HG02759 (cell line): ENCODE results near the gene SPEF1.

Source experiments
- ATAC-seq: cut with Tn5 transposase; IDR thresholded peaks from one replicate; pipeline ENCODE4 v1.9.1; 2021; ENCODE audit warnings: mild to moderate bottlenecking, moderate library complexity; ENCODE audit not compliant: unreplicated experiment

Gene SPEF1

GRCh38 chr20:3733119-3733995 is 47.9 kb downstream of the SPEF1 start:
- no peak for ATAC-seq

- no peak for ATAC-seq
These were observed 48.7 kb downstream of the SPEF1 start, which contains the start of gene HSPA12B for GRCh38 chr20:3732327-3733118. TSS of gene HSPA12B (plus strand) at chr20:3732685. CDS start at chr20:3738675, 5,990 bp downstream.

GRCh38 chr20:3731944-3732326 is 49.3 kb downstream of the SPEF1 start:
- ATAC-seq: no peak

- no peak for ATAC-seq
These were observed 50.2 kb downstream of the SPEF1 start for GRCh38 chr20:3730803-3731672.

- ATAC-seq: no peak
These were observed 51.3 kb downstream of the SPEF1 start for GRCh38 chr20:3729811-3730540.

GRCh38 chr20:3729378-3729777 is 51.9 kb downstream of the SPEF1 start:
- ATAC-seq: no peak

GRCh38 chr20:3728876-3729275 is 52.4 kb downstream of the SPEF1 start:
- no peak for ATAC-seq

- ATAC-seq: no peak
These were observed 52.9 kb downstream of the SPEF1 start for GRCh38 chr20:3728354-3728753.
